Fibroblast of upper back skin (primary cell): ENCODE results near the gene ADORA1.

Experiments used
- DNase-seq: peaks from one replicate; pipeline ENCODE4 v3.0.0-alpha.2; 2013

The ADORA1 gene

GRCh38 chr1:203175827-203176241 lies 48.3 kb downstream of the ADORA1 start:
- DNase-seq = no peak

GRCh38 chr1:203176273-203177035 lies 48.9 kb downstream of the ADORA1 start:
- DNase-seq = no peak

- no peak for DNase-seq
Measured at GRCh38 chr1:203177036-203177405, 49.5 kb downstream of the ADORA1 start.

- DNase-seq = no peak
Measured at GRCh38 chr1:203177470-203178039, 50.0 kb downstream of the ADORA1 start.

- DNase-seq = peak; percentile 41
Measured at GRCh38 chr1:203178083-203178482, 50.6 kb downstream of the ADORA1 start.

- DNase-seq = no peak
Measured at GRCh38 chr1:203178821-203179666, 51.5 kb downstream of the ADORA1 start.

- DNase-seq = no peak
Measured at GRCh38 chr1:203179667-203180005, 52.1 kb downstream of the ADORA1 start.

- DNase-seq = no peak
Measured at GRCh38 chr1:203180611-203181330, 53.2 kb downstream of the ADORA1 start.

GRCh38 chr1:203181586-203182386 lies 54.3 kb downstream of the ADORA1 start:
- no peak for DNase-seq

- no peak for DNase-seq
Measured at GRCh38 chr1:203182387-203182953, 54.9 kb downstream of the ADORA1 start.

- DNase-seq = no peak
Measured at GRCh38 chr1:203183828-203184227, 56.3 kb downstream of the ADORA1 start.

GRCh38 chr1:203184467-203184866 lies 56.9 kb downstream of the ADORA1 start:
- no peak for DNase-seq

GRCh38 chr1:203185061-203185461 lies 57.5 kb downstream of the ADORA1 start:
- no peak for DNase-seq

GRCh38 chr1:203185585-203185984 lies 58.1 kb downstream of the ADORA1 start:
- DNase-seq = no peak

GRCh38 chr1:203186091-203186445 lies 58.5 kb downstream of the ADORA1 start:
- DNase-seq = no peak

- no peak for DNase-seq
Measured at GRCh38 chr1:203186446-203187303, 59.1 kb downstream of the ADORA1 start, which contains the start of gene CHI3L1. TSS of gene CHI3L1 (minus strand) at chr1:203186704. CDS start at chr1:203186623, 81 bp downstream.

- DNase-seq = no peak
Measured at GRCh38 chr1:203187304-203187685, 59.8 kb downstream of the ADORA1 start.

- no peak for DNase-seq
Measured at GRCh38 chr1:203187689-203188264, 60.3 kb downstream of the ADORA1 start.

GRCh38 chr1:203188686-203189232 lies 61.2 kb downstream of the ADORA1 start:
- no peak for DNase-seq

GRCh38 chr1:203189951-203190352 lies 62.4 kb downstream of the ADORA1 start:
- DNase-seq = peak; percentile 14
